ENCODE results near the gene PALB2.

Gene PALB2

DNA sequence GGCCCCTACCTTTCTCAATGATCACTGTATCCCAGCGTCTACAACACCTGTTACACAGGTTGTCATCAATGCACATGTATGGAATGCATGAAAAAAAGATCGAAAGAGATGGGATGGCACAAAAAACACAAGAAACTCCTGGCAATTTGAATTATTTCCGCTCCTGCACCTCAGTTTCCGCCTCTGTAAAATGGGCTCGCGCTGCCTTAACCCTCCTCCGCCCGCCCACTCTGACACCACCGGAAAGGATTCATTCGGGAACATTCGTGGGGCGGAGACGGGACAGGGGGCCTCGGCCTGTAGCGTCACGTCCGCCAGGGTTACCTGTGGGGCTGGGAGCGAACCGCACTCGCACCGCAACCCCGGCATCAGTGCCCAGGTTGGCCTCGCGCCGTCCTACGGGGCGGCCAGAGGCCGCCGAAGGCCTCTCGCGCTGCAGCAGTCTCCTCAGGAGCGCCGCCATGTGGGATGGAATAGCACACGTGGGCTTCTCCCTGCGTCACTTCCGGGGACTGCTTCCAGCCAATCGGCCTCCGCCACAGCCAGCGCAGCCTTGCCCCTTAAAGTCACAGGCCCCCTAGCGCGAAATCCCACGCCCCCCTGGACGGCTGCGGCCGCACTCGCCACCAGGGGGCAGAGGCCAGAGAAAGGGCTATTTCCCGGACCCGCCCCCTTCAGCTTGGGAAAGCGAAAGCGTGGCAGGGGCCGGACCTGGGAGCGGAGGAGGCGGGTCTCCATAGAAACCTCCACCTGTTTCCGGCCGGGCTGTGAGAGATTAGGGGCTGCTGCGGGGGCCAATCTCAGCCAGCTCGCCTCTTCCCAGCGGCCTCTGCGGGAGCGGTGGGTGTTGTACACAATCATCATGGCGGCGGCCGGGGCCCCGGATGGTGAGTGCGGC is 84.0 kb downstream of the PALB2 start, which contains the start of the genes EARS2 and UBFD1:
Gene EARS2, minus strand, starts transcription at position 470 of the 898 bp plus-strand sequence. Its CDS starts 7 bp downstream, at position 463.
Gene UBFD1, plus strand, starts transcription at position 847 of the 898 bp plus-strand sequence. Its CDS starts 16 bp downstream, at position 863.
- Histone ChIP-seq H2BK15ac (ENCODE audit: low read depth, poor library complexity, severe bottlenecking) (peak within 1 kb of the TSS; percentile 12), H3K36me3 (ENCODE audit: control insufficient read depth in 1 of 2, insufficient read depth in 2 of 2, low read depth in 1 of 2, low read length in 2 of 2) (peaks cover 15 to 40% of the 10 kb centered on the region in 2 experiments), H3K18ac (ENCODE audit: low read depth in 1 of 2, low read length in 2 of 2) (peak within 1 kb of the TSS; percentile 75 to 84), H3K23ac (ENCODE audit: low read length in 2 of 2) (peak within 1 kb of the TSS in 1 of 2 experiments; percentile 72), H2BK12ac (ENCODE audit: low read length in 2 of 2) (peak within 1 kb of the TSS in 1 of 2 experiments; percentile 45), H3K4me1 (ENCODE audit: control insufficient read depth, insufficient read depth, low read depth, low read length) (no peaks in the 10 kb centered on the region), H2AFZ (ENCODE audit: low read depth, low read length) (peak within 1 kb of the TSS; percentile 90), H3K4me3 (ENCODE audit: insufficient read depth in 1 of 2, low read depth in 1 of 2, low read length in 2 of 2) (peak within 1 kb of the TSS; percentile 93 to 98), H3K14ac (ENCODE audit: low read length in 2 of 2) (peak within 1 kb of the TSS in 1 of 2 experiments; percentile 96), H3K4ac (ENCODE audit: low read depth in 1 of 2, low read length in 2 of 2) (peak within 1 kb of the TSS; percentile 78 to 95), H2AK5ac (ENCODE audit: low read length, severe bottlenecking) (peak within 1 kb of the TSS; percentile 70), H3K27ac (ENCODE audit: low read length, poor library complexity, severe bottlenecking) (peak within 1 kb of the TSS; percentile 31), H4K8ac (ENCODE audit: low read length) (peak within 1 kb of the TSS; percentile 85), H3K79me1 (replicated peaks; ENCODE audit: low read length, poor library complexity, severe bottlenecking) (peaks cover 22% of the 10 kb centered on the region), H2BK5ac (ENCODE audit: low read depth, low read length, poor library complexity, severe bottlenecking) (peak within 1 kb of the TSS; percentile 88), H3K9ac (ENCODE audit: low read length) (peak within 1 kb of the TSS; percentile 99), H2BK120ac (ENCODE audit: low read depth, low read length) (peak within 1 kb of the TSS; percentile 85), H3K27me3 (ENCODE audit: control insufficient read depth in 1 of 2, insufficient read depth in 1 of 2, low read length in 2 of 2) (no peaks in the 10 kb centered on the region), H3K9me3 (ENCODE audit: control insufficient read depth, low read length) (no peaks in the 10 kb centered on the region), H3K4me2 (ENCODE audit: low read length, poor library complexity, severe bottlenecking) (peak within 1 kb of the TSS; percentile 75), H4K91ac (ENCODE audit: low read length) (peak within 1 kb of the TSS; percentile 36)
- DNase-seq = peak; percentile 99
- 2% methylated on average over 56 of the region's 65 CpGs for WGBS

DNA sequence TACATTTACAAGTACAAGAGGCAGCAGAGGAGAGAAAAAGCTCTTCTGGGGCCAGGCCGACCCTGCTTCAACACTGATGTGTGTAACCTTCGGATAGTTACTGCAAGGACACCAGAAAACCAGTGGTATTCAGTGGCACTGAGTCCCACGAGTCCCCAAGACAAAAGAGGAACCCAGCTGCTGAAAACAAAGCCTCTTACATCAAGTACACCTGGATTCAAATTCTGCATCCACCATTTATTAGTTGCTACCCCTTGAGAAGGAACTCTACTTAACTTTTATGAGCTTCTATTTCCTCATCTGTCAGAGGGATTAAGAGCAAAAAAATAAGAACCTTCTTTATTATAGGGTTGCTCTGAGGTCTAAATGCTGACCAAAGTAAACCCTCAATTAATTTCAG is 86.6 kb downstream of the PALB2 start:
- Histone ChIP-seq H3K23ac (ENCODE audit: low read length in 2 of 2) (no peak overlapping the region), H3K4me3 (ENCODE audit: insufficient read depth in 1 of 2, low read depth in 1 of 2, low read length in 2 of 2) (no peak overlapping the region), H3K4ac (ENCODE audit: low read depth in 1 of 2, low read length in 2 of 2) (no peak overlapping the region), H4K8ac (ENCODE audit: low read length) (no peak overlapping the region), H3K27ac (ENCODE audit: low read length, poor library complexity, severe bottlenecking) (no peak overlapping the region), H2BK12ac (ENCODE audit: low read length in 2 of 2) (no peak overlapping the region), H2BK15ac (ENCODE audit: low read depth, poor library complexity, severe bottlenecking) (no peak overlapping the region), H3K27me3 (ENCODE audit: control insufficient read depth in 1 of 2, insufficient read depth in 1 of 2, low read length in 2 of 2) (no peaks in the 10 kb centered on the region), H3K9ac (ENCODE audit: low read length) (no peak overlapping the region), H3K18ac (ENCODE audit: low read depth in 1 of 2, low read length in 2 of 2) (no peak overlapping the region), H3K36me3 (ENCODE audit: control insufficient read depth in 1 of 2, insufficient read depth in 2 of 2, low read depth in 1 of 2, low read length in 2 of 2) (peaks cover 27 to 36% of the 10 kb centered on the region in 2 experiments), H2AK5ac (ENCODE audit: low read length, severe bottlenecking) (no peak overlapping the region), H2BK120ac (ENCODE audit: low read depth, low read length) (no peak overlapping the region), H2AFZ (ENCODE audit: low read depth, low read length) (no peak overlapping the region), H3K4me2 (ENCODE audit: low read length, poor library complexity, severe bottlenecking) (no peak overlapping the region), H3K14ac (ENCODE audit: low read length in 2 of 2) (no peak overlapping the region), H2BK5ac (ENCODE audit: low read depth, low read length, poor library complexity, severe bottlenecking) (no peak overlapping the region), H4K91ac (ENCODE audit: low read length) (no peak overlapping the region), H3K79me1 (replicated peaks; ENCODE audit: low read length, poor library complexity, severe bottlenecking) (peaks cover 20% of the 10 kb centered on the region), H3K9me3 (ENCODE audit: control insufficient read depth, low read length) (no peaks in the 10 kb centered on the region), H3K4me1 (ENCODE audit: control insufficient read depth, insufficient read depth, low read depth, low read length) (no peaks in the 10 kb centered on the region)
- WGBS = 89% methylated on average over 3 of the region's 3 CpGs
- no peak for DNase-seq
